ENCODE data around the gene XYLT1. TPM values are rescaled to one million over a fixed set of nuclear protein-coding genes. Genes with fewer than 3 reads are reported as not detected.

XYLT1 gene
- total RNA-seq, 1 experiment from 2014 or later = 14.5 TPM

DNA sequence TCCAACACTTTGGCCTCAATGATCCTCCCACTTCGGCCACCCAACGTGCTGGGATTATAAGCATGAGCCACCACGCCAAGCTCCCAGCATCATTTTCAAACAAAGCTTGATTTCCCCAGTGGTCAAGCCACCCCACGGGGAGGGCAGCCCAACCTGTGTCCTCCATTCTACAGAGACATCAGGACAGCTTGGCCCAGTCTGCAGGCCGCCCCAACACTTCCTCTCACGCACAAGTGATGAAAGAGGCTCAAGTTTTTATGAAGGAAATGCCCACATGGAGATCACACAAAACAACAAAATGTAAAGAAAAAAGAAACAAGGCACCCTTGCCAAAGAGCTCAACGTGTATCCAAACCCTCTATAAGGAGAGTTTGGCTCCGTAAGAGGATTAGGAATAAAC is 112.4 kb downstream of the XYLT1 start:
- Histone ChIP-seq H3K23me2 (ENCODE audit: insufficient read length, low read depth, low read length, poor library complexity, severe bottlenecking) (no peaks in the 10 kb centered on the region), H3K9me3 (ENCODE audit: control insufficient read depth, low read depth, low read length) (no peaks in the 10 kb centered on the region), H2BK15ac (ENCODE audit: low read depth, low read length) (no peak overlapping the region), H3K9ac (ENCODE audit: extremely low read depth, insufficient read length, low read length) (no peak overlapping the region), H3K4me2 (ENCODE audit: insufficient read depth, insufficient read length, low read length) (no peak overlapping the region), H3K4ac (ENCODE audit: low read depth, low read length) (no peak overlapping the region), H2BK5ac (ENCODE audit: insufficient read length, low read length) (no peak overlapping the region), H2AFZ (ENCODE audit: low read length) (no peak overlapping the region), H2BK120ac (ENCODE audit: low read depth, low read length, poor library complexity, severe bottlenecking) (no peak overlapping the region), H3K27me3 (ENCODE audit: insufficient read depth, low read length) (no peaks in the 10 kb centered on the region), H2AK5ac (ENCODE audit: insufficient read length, low read length) (no peak overlapping the region), H3T11ph (ENCODE audit: low read length) (no peak overlapping the region), H4K20me1 (ENCODE audit: control insufficient read depth, insufficient read depth, insufficient read length) (no peaks in the 10 kb centered on the region), H3K14ac (ENCODE audit: insufficient read depth, low read length) (no peak overlapping the region), H3K27ac (ENCODE audit: insufficient read length, low read depth, low read length) (no peak overlapping the region), H4K5ac (ENCODE audit: insufficient read length, low read depth, low read length) (no peak overlapping the region), H3K4me1 (ENCODE audit: insufficient read depth, low read length) (peaks cover 3% of the 10 kb centered on the region; the same call in 1 of the 2 replicates), H4K8ac (replicated peaks; ENCODE audit: insufficient read length, low read depth, low read length) (no peak overlapping the region), H4K91ac (ENCODE audit: insufficient read length, low read depth, low read length) (no peak overlapping the region), H3K56ac (ENCODE audit: insufficient read length, low read depth, low read length) (no peak overlapping the region), H3K79me2 (ENCODE audit: insufficient read depth, low read length) (no peaks in the 10 kb centered on the region), H3K79me1 (ENCODE audit: insufficient read depth, low read depth, low read length, poor library complexity, severe bottlenecking) (no peaks in the 10 kb centered on the region), H3K23ac (ENCODE audit: insufficient read length, low read depth, low read length) (no peak overlapping the region), H2BK12ac (ENCODE audit: insufficient read length, low read depth, low read length) (no peak overlapping the region), H2BK20ac (ENCODE audit: low read depth, low read length, poor library complexity, severe bottlenecking) (no peak overlapping the region), H3K18ac (ENCODE audit: insufficient read length, low read depth, low read length) (no peak overlapping the region)
- H3K36me3 Mint-ChIP-seq (ENCODE audit: insufficient read depth in 1 of 3, low read depth in 3 of 3) = peaks cover 0 to 1% (median 0%) of the 10 kb centered on the region in 3 experiments; a peak in 2 of 7 replicates
- no peak overlapping the region for H3K4me3 Mint-ChIP-seq
- H3K27ac Mint-ChIP-seq = peak overlapping the region in 1 of 3 experiments; percentile 0; a peak in 1 of 7 replicates
- H3K9me3 Mint-ChIP-seq = no peaks in the 10 kb centered on the region
- peaks cover 21 to 32% of the 10 kb centered on the region in 2 experiments for H3K4me1 Mint-ChIP-seq
- TF ChIP-seq, protein P1, sequence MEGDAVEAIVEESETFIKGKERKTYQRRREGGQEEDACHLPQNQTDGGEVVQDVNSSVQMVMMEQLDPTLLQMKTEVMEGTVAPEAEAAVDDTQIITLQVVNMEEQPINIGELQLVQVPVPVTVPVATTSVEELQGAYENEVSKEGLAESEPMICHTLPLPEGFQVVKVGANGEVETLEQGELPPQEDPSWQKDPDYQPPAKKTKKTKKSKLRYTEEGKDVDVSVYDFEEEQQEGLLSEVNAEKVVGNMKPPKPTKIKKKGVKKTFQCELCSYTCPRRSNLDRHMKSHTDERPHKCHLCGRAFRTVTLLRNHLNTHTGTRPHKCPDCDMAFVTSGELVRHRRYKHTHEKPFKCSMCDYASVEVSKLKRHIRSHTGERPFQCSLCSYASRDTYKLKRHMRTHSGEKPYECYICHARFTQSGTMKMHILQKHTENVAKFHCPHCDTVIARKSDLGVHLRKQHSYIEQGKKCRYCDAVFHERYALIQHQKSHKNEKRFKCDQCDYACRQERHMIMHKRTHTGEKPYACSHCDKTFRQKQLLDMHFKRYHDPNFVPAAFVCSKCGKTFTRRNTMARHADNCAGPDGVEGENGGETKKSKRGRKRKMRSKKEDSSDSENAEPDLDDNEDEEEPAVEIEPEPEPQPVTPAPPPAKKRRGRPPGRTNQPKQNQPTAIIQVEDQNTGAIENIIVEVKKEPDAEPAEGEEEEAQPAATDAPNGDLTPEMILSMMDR (conservative IDR thresholded peaks at IDR 0.05) = no peak
- WGBS (ENCODE audit: extremely low coverage, insufficient read length, low lambda C conversion rate) = no CpG with 5 or more reads among the region's 8 CpGs
- no peak for DNase-seq
- H3K27me3 Mint-ChIP-seq (ENCODE audit: low read depth) = no peaks in the 10 kb centered on the region

Data from H9 (cell line).